Endothelial cell of umbilical vein (primary cell): ENCODE data around the gene TPSB2. TPM values are rescaled to one million over a fixed set of nuclear protein-coding genes. Genes with fewer than 3 reads are reported as not detected.

Experiments
- BruUV-seq: library from RNA; stranded (reverse); fragments of 400-500 nt; replicated peaks from 2 replicates; lab custom pipeline; 2021; lab: Mats Ljungman, UMichigan
- CTCF ChIA-PET: fragments of 300-600, 350-600 bp; sonication (Branson Sonifier 250); formaldehyde crosslinking; loops from one replicate; lab custom pipeline; 2021; ENCODE audit warnings: antibody characterized with exemption, inconsistent platforms; lab: Charles Lee
- POLR2A ChIA-PET: fragments of 300-600, 350-600 bp; sonication (Branson Sonifier 250); formaldehyde crosslinking; loops from one replicate; lab custom pipeline; 2021; ENCODE audit warnings: antibody characterized with exemption, inconsistent platforms; lab: Charles Lee
- DNase-seq: peaks from one replicate; pipeline ENCODE4 v3.0.0-alpha.2; 2011; ENCODE audit warnings: low read depth, low spot score
- FAIRE-seq: peaks from 2 replicates; lab custom pipeline; 2011; peaks lifted over from hg19 to GRCh38; lab: Jason Lieb, UNC
- H2AFZ ChIP-seq: 2 replicates; pipeline ENCODE4 v1.6.0; 2012; ENCODE audit warnings: low read depth, low read length, control low read depth, inconsistent platforms
- H3K27ac ChIP-seq: 2 replicates; pipeline ENCODE4 v1.5.1; 2011; ENCODE audit warnings: low read depth, mild to moderate bottlenecking, control low read depth, low read length, moderate library complexity; ENCODE audit not compliant: insufficient read depth
- H3K27me3 ChIP-seq, 2 experiments: 2 replicates each; pipeline versions ENCODE4 v1.6.0 to v1.6.1; 2011; ENCODE audit warnings: low read length in 2 of 2, mixed read lengths in 1 of 2; ENCODE audit not compliant: control insufficient read depth in 2 of 2, insufficient read depth in 2 of 2
- H3K36me3 ChIP-seq, 2 experiments: 2 replicates in 1 of 2; 3 replicates in 1 of 2; pipeline ENCODE4 v1.5.1; 2011; ENCODE audit warnings: low read length in 2 of 2, mild to moderate bottlenecking in 1 of 2, moderate library complexity in 1 of 2; ENCODE audit not compliant: control insufficient read depth in 2 of 2, insufficient read depth in 2 of 2; ENCODE audit errors: extremely low read depth in 1 of 2
- H3K4me1 ChIP-seq: 3 replicates; pipeline ENCODE4 v1.5.1; 2011; ENCODE audit warnings: mild to moderate bottlenecking, low read length; ENCODE audit not compliant: control insufficient read depth, insufficient read depth; ENCODE audit errors: extremely low read depth
- H3K4me2 ChIP-seq: 2 replicates; pipeline ENCODE4 v1.6.1; 2011; ENCODE audit warnings: low read length, control low read depth, mixed read lengths; ENCODE audit not compliant: insufficient read depth
- H3K4me3 ChIP-seq, 3 experiments: fragments of 200-600 bp in 1 of 3; sonication (generic), shearing (Covaris generic) in 1 of 3; replicated peaks in 1 of 3; 2 replicates each; pipeline ENCODE4 v1.5.1; 2011 to 2016; ENCODE audit warnings: control low read depth in 3 of 3, low read length in 3 of 3, mild to moderate bottlenecking in 2 of 3, inconsistent platforms in 1 of 3, low read depth in 1 of 3, moderate library complexity in 1 of 3; ENCODE audit not compliant: insufficient read depth in 1 of 3
- H3K79me2 ChIP-seq: 2 replicates; pipeline ENCODE4 v1.6.0; 2012; ENCODE audit warnings: low read length, inconsistent platforms; ENCODE audit not compliant: control insufficient read depth, insufficient read depth
- H3K9ac ChIP-seq: replicated peaks from 2 replicates; pipeline ENCODE3; 2011; ENCODE audit warnings: low read length, control low read depth; ENCODE audit not compliant: insufficient read depth; ENCODE audit errors: extremely low read depth
- H3K9me1 ChIP-seq: replicated peaks from 3 replicates; pipeline ENCODE4 v1.6.0; 2011; ENCODE audit warnings: mild to moderate bottlenecking, low read length; ENCODE audit not compliant: control insufficient read depth, insufficient read depth; ENCODE audit errors: extremely low read depth
- H3K9me3 ChIP-seq: replicated peaks from 2 replicates; pipeline ENCODE4 v1.5.1; 2012; ENCODE audit warnings: low read length, inconsistent platforms; ENCODE audit not compliant: control insufficient read depth, insufficient read depth
- H4K20me1 ChIP-seq: replicated peaks from 2 replicates; pipeline ENCODE3; 2011; ENCODE audit warnings: mild to moderate bottlenecking, low read length; ENCODE audit not compliant: control insufficient read depth, insufficient read depth; ENCODE audit errors: extremely low read depth
- EZH2 ChIP-seq: IDR thresholded peaks from 2 replicates; pipeline ENCODE4 v1.6.1; 2012; ENCODE audit warnings: borderline replicate concordance, low read depth, mild to moderate bottlenecking, moderate library complexity, low read length, inconsistent platforms; ENCODE audit not compliant: severe bottlenecking
- FOS ChIP-seq: IDR thresholded peaks from 2 replicates; pipeline ENCODE4 v1.6.1; 2011; ENCODE audit warnings: mild to moderate bottlenecking, low read length, moderate library complexity, borderline replicate concordance; ENCODE audit not compliant: insufficient read depth
- GATA2 ChIP-seq: IDR thresholded peaks from 2 replicates; pipeline ENCODE4 v1.7.0; 2011; ENCODE audit warnings: low read depth, mild to moderate bottlenecking, moderate library complexity, mixed read lengths, low read length; ENCODE audit not compliant: insufficient read length, insufficient read depth
- JUN ChIP-seq: IDR thresholded peaks from 2 replicates; pipeline ENCODE4 v1.6.1; 2011; ENCODE audit warnings: borderline replicate concordance, low read depth; ENCODE audit not compliant: insufficient read length, insufficient read depth
- MYC ChIP-seq: IDR thresholded peaks from one replicate; pipeline ENCODE4 v1.6.1; 2011; ENCODE audit warnings: mild to moderate bottlenecking, low read depth, low read length
- POLR2A ChIP-seq: IDR thresholded peaks from 2 replicates; pipeline ENCODE4 v1.6.1; 2012; ENCODE audit warnings: low read depth, mild to moderate bottlenecking, control low read depth, low read length
- POLR2AphosphoS5 ChIP-seq: IDR thresholded peaks from 2 replicates; pipeline ENCODE4 v1.6.1; 2012; ENCODE audit warnings: low read depth, mild to moderate bottlenecking, control low read depth, low read length, moderate library complexity; ENCODE audit not compliant: insufficient read depth
- dilution Hi-C: fragments of 300-500 bp; cut with MboI; formaldehyde crosslinking; loops from one replicate; pipeline ENCODE4 v1.15.0; 2019; ENCODE audit warnings: low sequenced_read_pairs; ENCODE audit not compliant: extremely low pct_ligation_motif_present
- intact Hi-C: fragments of 100-400 bp; cut with micrococcal nuclease; formaldehyde crosslinking; loops from one replicate; pipeline ENCODE4 v1.10.0; 2022
- polyA plus RNA-seq, 4 experiments: library from polyadenylated mRNA; depleted of rRNA in 3 of 4; stranded (reverse) in 3 of 4; unstranded in 1 of 4; fragments of >200 nt; gene quantifications; 2 replicates each; pipeline versions ENCODE4 v1.2.1 to v1.2.3, GENCODE V29; 2011 to 2012; ENCODE audit warnings: missing spikeins in 1 of 4
- total RNA-seq: library from RNA; stranded (reverse); gene quantifications from 2 replicates; pipeline ENCODE4 v1.2.3, GENCODE V29; 2021
- TF ChIP-seq, protein P1 (sequence below), 2 donors: IDR thresholded peaks; 1 replicate in 1 of 2; 2 replicates in 1 of 2; pipeline ENCODE4 v1.5.1; 2011; ENCODE audit warnings: low read length in 2 of 2, mild to moderate bottlenecking in 2 of 2, moderate library complexity in 2 of 2, control low read depth in 1 of 2, inconsistent platforms in 1 of 2, low read depth in 1 of 2; ENCODE audit not compliant: insufficient read depth in 1 of 2; ENCODE audit errors: extremely low read depth in 1 of 2
- TF ChIP-seq, protein P2 (sequence below): IDR thresholded peaks from 2 replicates; pipeline ENCODE4 v1.6.1; 2011; ENCODE audit not compliant: insufficient read depth, insufficient read length

TPSB2 gene
- total and polyA plus RNA-seq, 2 donors (not counting 3 experiments of a cell fraction or from before 2014, with no cell fraction given): not detected

DNA sequence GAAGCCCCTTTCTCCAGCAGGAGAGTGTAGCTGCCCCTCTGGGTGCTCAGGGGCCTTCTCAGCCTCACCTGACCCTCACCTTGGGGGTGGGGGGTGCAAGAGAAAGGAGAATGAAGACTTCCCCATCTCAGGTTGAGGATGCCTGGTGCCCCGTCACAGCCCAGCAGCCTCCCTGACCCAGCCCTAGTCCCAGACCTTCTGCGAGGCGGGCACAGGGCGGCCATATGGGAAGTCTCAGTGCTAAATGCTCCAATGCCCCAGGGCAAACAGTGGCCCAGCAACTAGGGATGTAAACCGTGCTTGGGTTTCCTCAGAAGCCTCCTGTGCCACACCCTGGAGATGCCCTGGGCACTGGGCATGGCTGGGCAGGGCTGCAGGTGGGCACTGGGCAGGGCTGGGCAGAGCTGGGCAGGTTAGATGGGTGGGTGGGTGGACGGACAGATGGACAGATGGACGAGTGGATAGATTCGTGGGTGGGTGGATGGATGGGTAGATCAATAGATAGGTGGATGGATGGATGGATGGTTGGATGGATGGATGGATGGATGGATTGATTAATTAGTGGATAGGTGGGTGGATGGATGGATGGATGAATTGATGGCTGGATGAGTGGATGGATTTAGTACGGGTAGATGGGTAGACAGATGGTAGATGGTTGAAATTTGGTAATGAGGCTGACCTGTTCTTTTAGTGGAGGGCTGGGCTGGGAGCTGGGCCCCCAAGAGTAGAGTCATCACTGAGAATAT is 42.6 kb upstream of the TPSB2 start:
- no peaks in the 10 kb centered on the region for H3K27me3 ChIP-seq
- H4K20me1 ChIP-seq: no peaks in the 10 kb centered on the region
- no peak overlapping the region for H3K9ac ChIP-seq
- TF ChIP-seq, protein P1, sequence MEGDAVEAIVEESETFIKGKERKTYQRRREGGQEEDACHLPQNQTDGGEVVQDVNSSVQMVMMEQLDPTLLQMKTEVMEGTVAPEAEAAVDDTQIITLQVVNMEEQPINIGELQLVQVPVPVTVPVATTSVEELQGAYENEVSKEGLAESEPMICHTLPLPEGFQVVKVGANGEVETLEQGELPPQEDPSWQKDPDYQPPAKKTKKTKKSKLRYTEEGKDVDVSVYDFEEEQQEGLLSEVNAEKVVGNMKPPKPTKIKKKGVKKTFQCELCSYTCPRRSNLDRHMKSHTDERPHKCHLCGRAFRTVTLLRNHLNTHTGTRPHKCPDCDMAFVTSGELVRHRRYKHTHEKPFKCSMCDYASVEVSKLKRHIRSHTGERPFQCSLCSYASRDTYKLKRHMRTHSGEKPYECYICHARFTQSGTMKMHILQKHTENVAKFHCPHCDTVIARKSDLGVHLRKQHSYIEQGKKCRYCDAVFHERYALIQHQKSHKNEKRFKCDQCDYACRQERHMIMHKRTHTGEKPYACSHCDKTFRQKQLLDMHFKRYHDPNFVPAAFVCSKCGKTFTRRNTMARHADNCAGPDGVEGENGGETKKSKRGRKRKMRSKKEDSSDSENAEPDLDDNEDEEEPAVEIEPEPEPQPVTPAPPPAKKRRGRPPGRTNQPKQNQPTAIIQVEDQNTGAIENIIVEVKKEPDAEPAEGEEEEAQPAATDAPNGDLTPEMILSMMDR (IDR thresholded peaks at IDR 0.05; ENCODE audit: extremely low read depth in 1 of 2, insufficient read depth in 1 of 2, low read depth in 1 of 2, low read length in 2 of 2): no peak
- TF ChIP-seq, protein P2, sequence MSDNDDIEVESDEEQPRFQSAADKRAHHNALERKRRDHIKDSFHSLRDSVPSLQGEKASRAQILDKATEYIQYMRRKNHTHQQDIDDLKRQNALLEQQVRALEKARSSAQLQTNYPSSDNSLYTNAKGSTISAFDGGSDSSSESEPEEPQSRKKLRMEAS: no peak
- TF ChIP-seq EZH2 (no peak), GATA2 (no peak), MYC (no peak), POLR2A (no peak), POLR2AphosphoS5 (no peak), JUN (no peak), FOS (no peak)
- H3K9me1 ChIP-seq: no peaks in the 10 kb centered on the region
- H3K36me3 ChIP-seq: no peaks in the 10 kb centered on the region
- no peaks in the 10 kb centered on the region for H3K4me1 ChIP-seq
- intact Hi-C loops (no loop called here), dilution Hi-C loops (no loop called here)
- no peaks in the 10 kb centered on the region for H3K79me2 ChIP-seq
- FAIRE-seq (no peak), DNase-seq (no peak)
- BruUV-seq: no TSS peak
- no peak overlapping the region for H3K4me3 ChIP-seq
- ChIA-PET CTCF (no interaction called here), POLR2A (no interaction called here)
- H3K27ac ChIP-seq: no peak overlapping the region
- H3K9me3 ChIP-seq: no peaks in the 10 kb centered on the region
- H2AFZ ChIP-seq: no peak overlapping the region
- H3K4me2 ChIP-seq: no peak overlapping the region
